HCT116 (cell line): Measurements from ENCODE around the gene UTS2.

Experiments
- CBX3 ChIP-seq: IDR thresholded peaks from 2 replicates; pipeline ENCODE4 v1.6.1; 2012; ENCODE audit warnings: low read depth
- CEBPB ChIP-seq: IDR thresholded peaks from 2 replicates; pipeline ENCODE4 v1.6.1; 2012; ENCODE audit warnings: low read depth
- EGR1 ChIP-seq: IDR thresholded peaks from 2 replicates; pipeline ENCODE4 v1.6.1; 2012; ENCODE audit warnings: low read depth
- EZH2phosphoT487 ChIP-seq: fragments of 200-600 bp; IDR thresholded peaks from 2 replicates; pipeline ENCODE4 v1.6.1; 2018; ENCODE audit warnings: antibody characterized with exemption, borderline replicate concordance
- JUND ChIP-seq: IDR thresholded peaks from 2 replicates; pipeline ENCODE4 v1.6.1; 2012
- POLR2A ChIP-seq: IDR thresholded peaks from 2 replicates; pipeline ENCODE4 v1.7.0; 2011; ENCODE audit warnings: borderline replicate concordance; ENCODE audit not compliant: insufficient read depth, insufficient read length; ENCODE audit errors: extremely low read depth
- POLR2AphosphoS5 ChIP-seq: IDR thresholded peaks from 2 replicates; pipeline ENCODE4 v1.6.1; 2011; ENCODE audit warnings: mild to moderate bottlenecking, low read depth, low read length, moderate library complexity
- RAD21 ChIP-seq: IDR thresholded peaks from 2 replicates; pipeline ENCODE4 v1.6.1; 2012; ENCODE audit warnings: low read depth, mild to moderate bottlenecking
- SP1 ChIP-seq: IDR thresholded peaks from 2 replicates; pipeline ENCODE4 v1.6.1; 2012; ENCODE audit warnings: low read depth
- TCF7L2 ChIP-seq: IDR thresholded peaks from 2 replicates; pipeline ENCODE4 v1.7.0; 2011; ENCODE audit warnings: borderline replicate concordance, inconsistent platforms; ENCODE audit not compliant: insufficient read depth, insufficient read length; ENCODE audit errors: extremely low read depth
- ZFX ChIP-seq: fragments of 450-650 bp; IDR thresholded peaks from 2 replicates; pipeline ENCODE4 v1.6.1; 2017
- TF ChIP-seq, protein P1 (sequence below): IDR thresholded peaks from 2 replicates; pipeline ENCODE4 v1.6.1; 2012
- TF ChIP-seq, protein P2 (sequence below), 3 experiments: fragments of 200-600 bp in 1 of 3; sonication (generic) in 1 of 3; IDR thresholded peaks in 2 of 3; conservative IDR thresholded peaks in 1 of 3; 2 replicates each; pipeline ENCODE4 v1.5.1; 2012 to 2017; ENCODE audit warnings: low read depth in 2 of 3, low read length in 2 of 3, antibody characterized with exemption in 1 of 3, borderline replicate concordance in 1 of 3, control low read depth in 1 of 3, mild to moderate bottlenecking in 1 of 3, mixed read lengths in 1 of 3, mixed run types in 1 of 3, moderate library complexity in 1 of 3; ENCODE audit not compliant: insufficient read depth in 1 of 3
- TF ChIP-seq, protein P3 (sequence below): IDR thresholded peaks from 2 replicates; pipeline ENCODE4 v1.6.1; 2012

DNA sequence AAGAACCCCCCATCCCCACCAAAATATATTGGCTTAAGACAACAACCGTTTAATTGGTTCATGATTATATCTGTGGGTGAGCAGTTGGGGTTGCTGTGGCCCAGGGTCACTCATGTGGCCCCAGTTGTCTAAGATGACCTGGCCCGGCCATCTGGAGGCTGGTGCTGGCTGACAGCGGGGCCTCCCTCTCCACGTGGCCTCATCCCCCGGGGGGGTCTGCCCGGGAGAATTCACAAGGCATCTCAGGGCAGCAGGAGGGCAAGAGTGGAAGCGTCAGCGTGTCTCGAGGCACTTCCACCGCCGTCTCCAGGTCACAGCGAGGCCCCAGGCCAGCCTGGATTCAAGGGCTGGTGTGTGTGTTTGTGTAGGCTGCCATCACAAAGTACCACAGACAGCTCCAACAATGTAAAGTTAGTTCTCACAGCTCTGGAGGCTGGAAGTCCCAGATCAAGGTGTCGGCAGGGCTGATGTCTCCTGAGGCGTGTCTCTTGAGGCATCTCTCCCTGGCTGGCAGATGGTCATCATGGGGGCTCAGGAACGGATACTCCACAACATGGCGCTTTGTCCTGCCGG lies 11.0 kb upstream of the UTS2 start:
- TF ChIP-seq, protein P1, sequence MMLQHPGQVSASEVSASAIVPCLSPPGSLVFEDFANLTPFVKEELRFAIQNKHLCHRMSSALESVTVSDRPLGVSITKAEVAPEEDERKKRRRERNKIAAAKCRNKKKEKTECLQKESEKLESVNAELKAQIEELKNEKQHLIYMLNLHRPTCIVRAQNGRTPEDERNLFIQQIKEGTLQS: no peak
- TF ChIP-seq POLR2A (no peak), EGR1 (no peak), CBX3 (no peak), SP1 (no peak), ZFX (no peak), POLR2AphosphoS5 (no peak), JUND (no peak), RAD21 (no peak), CEBPB (no peak), TCF7L2 (no peak), EZH2phosphoT487 (no peak)
- TF ChIP-seq, protein P2, sequence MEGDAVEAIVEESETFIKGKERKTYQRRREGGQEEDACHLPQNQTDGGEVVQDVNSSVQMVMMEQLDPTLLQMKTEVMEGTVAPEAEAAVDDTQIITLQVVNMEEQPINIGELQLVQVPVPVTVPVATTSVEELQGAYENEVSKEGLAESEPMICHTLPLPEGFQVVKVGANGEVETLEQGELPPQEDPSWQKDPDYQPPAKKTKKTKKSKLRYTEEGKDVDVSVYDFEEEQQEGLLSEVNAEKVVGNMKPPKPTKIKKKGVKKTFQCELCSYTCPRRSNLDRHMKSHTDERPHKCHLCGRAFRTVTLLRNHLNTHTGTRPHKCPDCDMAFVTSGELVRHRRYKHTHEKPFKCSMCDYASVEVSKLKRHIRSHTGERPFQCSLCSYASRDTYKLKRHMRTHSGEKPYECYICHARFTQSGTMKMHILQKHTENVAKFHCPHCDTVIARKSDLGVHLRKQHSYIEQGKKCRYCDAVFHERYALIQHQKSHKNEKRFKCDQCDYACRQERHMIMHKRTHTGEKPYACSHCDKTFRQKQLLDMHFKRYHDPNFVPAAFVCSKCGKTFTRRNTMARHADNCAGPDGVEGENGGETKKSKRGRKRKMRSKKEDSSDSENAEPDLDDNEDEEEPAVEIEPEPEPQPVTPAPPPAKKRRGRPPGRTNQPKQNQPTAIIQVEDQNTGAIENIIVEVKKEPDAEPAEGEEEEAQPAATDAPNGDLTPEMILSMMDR (IDR thresholded peaks at IDR 0.05 in 2 of 3, conservative IDR thresholded peaks at IDR 0.05 in 1 of 3; ENCODE audit: borderline replicate concordance in 1 of 3, insufficient read depth in 1 of 3, low read depth in 2 of 3, low read length in 2 of 3): no peak
- TF ChIP-seq, protein P3, sequence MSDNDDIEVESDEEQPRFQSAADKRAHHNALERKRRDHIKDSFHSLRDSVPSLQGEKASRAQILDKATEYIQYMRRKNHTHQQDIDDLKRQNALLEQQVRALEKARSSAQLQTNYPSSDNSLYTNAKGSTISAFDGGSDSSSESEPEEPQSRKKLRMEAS: no peak
